ENCODE measurements around the gene KMT2C.

- TF ChIP-seq CREB1 (IDR thresholded peaks at IDR 0.05; ENCODE audit: low read depth) (no peak), REST (IDR thresholded peaks at IDR 0.05; ENCODE audit: low read depth) (no peak)
- TF ChIP-seq, protein P1, sequence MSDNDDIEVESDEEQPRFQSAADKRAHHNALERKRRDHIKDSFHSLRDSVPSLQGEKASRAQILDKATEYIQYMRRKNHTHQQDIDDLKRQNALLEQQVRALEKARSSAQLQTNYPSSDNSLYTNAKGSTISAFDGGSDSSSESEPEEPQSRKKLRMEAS (IDR thresholded peaks at IDR 0.05): no peak
Measured at GRCh38 chr7:152338561-152338960, 97.2 kb downstream of the KMT2C start.
